Erythroblast (primary cell): ENCODE measurements around the gene PLTP.

ENCODE experiments used
- GATA1 ChIP-seq: IDR thresholded peaks from 2 replicates; pipeline ENCODE4 v1.6.1; 2011; ENCODE audit warnings: low read depth, mild to moderate bottlenecking, control low read depth, low read length, moderate library complexity
- POLR2A ChIP-seq: IDR thresholded peaks from 2 replicates; pipeline ENCODE4 v1.6.1; 2011; ENCODE audit warnings: mild to moderate bottlenecking, low read length

- TF ChIP-seq POLR2A (no peak), GATA1 (no peak)
Observed at GRCh38 chr20:45940053-45940452, 28.1 kb upstream of the PLTP start.
